Measurements from ENCODE around the gene GNB1. TPM values are rescaled to one million over a fixed set of nuclear protein-coding genes. Genes with fewer than 3 reads are reported as not detected.

GNB1 gene
- total and polyA plus RNA-seq, 10 of the 15 experiments (the other 5 are each of a cell fraction or from before 2014, with no cell fraction given) = 23.0 to 392 (median 93.9) TPM

GRCh38 chr1:1929102-1929638 lies 38.3 kb upstream of the GNB1 start:
- peaks cover 2% of the 10 kb centered on the region; the same call in 1 of the 3 replicates for H3K9me3 ChIP-seq (replicated peaks; ENCODE audit: control insufficient read depth, insufficient read depth, low read length)
- RAD21 ChIA-PET (ENCODE audit: unreplicated experiment) = no interaction called here
- H4K20me1 ChIP-seq (ENCODE audit: control insufficient read depth, insufficient read depth) = no peaks in the 10 kb centered on the region
- no peak overlapping the region for H2AFZ ChIP-seq (ENCODE audit: control insufficient read depth, low read depth, low read length)
- no peaks in the 10 kb centered on the region for H3K27me3 ChIP-seq (replicated peaks in 1 of 2; ENCODE audit: control insufficient read depth in 2 of 2, insufficient read depth in 2 of 2, low read length in 1 of 2)
- DNase-seq (ENCODE audit: low read depth, low spot score) = no peak
- no peak for FAIRE-seq
- H3K27ac ChIP-seq (ENCODE audit: control insufficient read depth, insufficient read depth) = no peak overlapping the region
- CTCF ChIA-PET = no interaction called here
- no peak overlapping the region for H3K4me3 ChIP-seq
- intact Hi-C loops (cut with micrococcal nuclease; ENCODE audit: unreplicated experiment) = no loop called here
- in situ Hi-C loops (cut with MboI) = no loop called here
- no peaks in the 10 kb centered on the region for H3K79me2 ChIP-seq (ENCODE audit: control insufficient read depth, insufficient read depth, low read length)
- no TSS peak for BruUV-seq (replicated peaks)
- H3K36me3 ChIP-seq (ENCODE audit: control insufficient read depth in 2 of 2, insufficient read depth in 2 of 2, low read length in 1 of 2) = no peaks in the 10 kb centered on the region
- no peak overlapping the region for H3K9ac ChIP-seq (ENCODE audit: control insufficient read depth, insufficient read depth, low read length)
- ATAC-seq = no peak
- no peak overlapping the region for H3K4me2 ChIP-seq (ENCODE audit: control insufficient read depth, insufficient read depth)
- POLR2A ChIA-PET = no interaction called here
- SMC1A ChIA-PET (ENCODE audit: uncharacterized antibody, unreplicated experiment) = no interaction called here
- no peak for TF ChIP-seq IKZF1 (conservative IDR thresholded peaks at IDR 0.05)
- H3K4me1 ChIP-seq (ENCODE audit: control insufficient read depth, insufficient read depth, low read length) = no peaks in the 10 kb centered on the region
- 69% methylated on average over 8 of the region's 10 CpGs for WGBS (ENCODE audit: insufficient coverage, insufficient replicate concordance, low lambda C conversion rate, missing lambda C conversion rate)

- Histone ChIP-seq H2AFZ (ENCODE audit: control insufficient read depth, low read depth, low read length) (no peak overlapping the region), H3K4me3 (no peak overlapping the region), H4K20me1 (ENCODE audit: control insufficient read depth, insufficient read depth) (no peaks in the 10 kb centered on the region), H3K27ac (ENCODE audit: control insufficient read depth, insufficient read depth) (no peak overlapping the region), H3K79me2 (ENCODE audit: control insufficient read depth, insufficient read depth, low read length) (no peaks in the 10 kb centered on the region), H3K9me3 (replicated peaks; ENCODE audit: control insufficient read depth, insufficient read depth, low read length) (no peaks in the 10 kb centered on the region; the same call in 2 of the 3 replicates), H3K27me3 (replicated peaks in 1 of 2; ENCODE audit: control insufficient read depth in 2 of 2, insufficient read depth in 2 of 2, low read length in 1 of 2) (no peaks in the 10 kb centered on the region), H3K4me2 (ENCODE audit: control insufficient read depth, insufficient read depth) (no peak overlapping the region), H3K4me1 (ENCODE audit: control insufficient read depth, insufficient read depth, low read length) (no peaks in the 10 kb centered on the region), H3K9ac (ENCODE audit: control insufficient read depth, insufficient read depth, low read length) (no peak overlapping the region), H3K36me3 (ENCODE audit: control insufficient read depth in 2 of 2, insufficient read depth in 2 of 2, low read length in 1 of 2) (no peaks in the 10 kb centered on the region)
- no TSS peak for BruUV-seq (replicated peaks)
- in situ Hi-C loops (cut with MboI) (no loop called here), intact Hi-C loops (cut with micrococcal nuclease; ENCODE audit: unreplicated experiment) (no loop called here)
- 48% methylated on average over 32 of the region's 34 CpGs for WGBS (ENCODE audit: insufficient coverage, insufficient replicate concordance, low lambda C conversion rate, missing lambda C conversion rate)
- CTCF ChIA-PET = no interaction called here
- no peak for ATAC-seq
- SMC1A ChIA-PET (ENCODE audit: uncharacterized antibody, unreplicated experiment) = no interaction called here
- DNase-seq (ENCODE audit: low read depth, low spot score) = no peak
- POLR2A ChIA-PET = no interaction called here
- no peak for FAIRE-seq
- RAD21 ChIA-PET (ENCODE audit: unreplicated experiment) = no interaction called here
- TF ChIP-seq POLR2A (IDR thresholded peaks at IDR 0.05; ENCODE audit: low read depth, low read length) (no peak), IRF3 (IDR thresholded peaks at IDR 0.05) (no peak), NRF1 (conservative IDR thresholded peaks at IDR 0.05; ENCODE audit: low read depth, low read length) (no peak), E2F4 (IDR thresholded peaks at IDR 0.05; ENCODE audit: low read depth, low read length) (no peak), SRF (IDR thresholded peaks at IDR 0.05; ENCODE audit: low read depth in 2 of 2, low read length in 2 of 2) (no peak), PRDM15 (CRISPR knock-in tag; IDR thresholded peaks at IDR 0.05) (no peak)
Measured at GRCh38 chr1:1928231-1929101, 37.6 kb upstream of the GNB1 start.

Data from GM12878 (cell line).